ENCODE results near the gene INF2. TPM values are rescaled to one million over a fixed set of nuclear protein-coding genes. Genes with fewer than 3 reads are reported as not detected.
A peak's percentile ranks its signal among the peaks of the same experiment; 100 is the strongest.

INF2 gene
- polyA plus RNA-seq, 1 donor: 64.2 TPM

- Histone ChIP-seq H3K27ac (ENCODE audit: low read length) (no peak overlapping the region), H3K9me3 (ENCODE audit: control insufficient read depth, low read depth, low read length) (no peaks in the 10 kb centered on the region), H3K4me1 (ENCODE audit: control insufficient read depth, insufficient read depth, low read length) (peaks cover 55% of the 10 kb centered on the region), H3K4me3 (ENCODE audit: low read length) (peak overlapping the region; percentile 53), H3K27me3 (ENCODE audit: control insufficient read depth, insufficient read depth, low read length) (no peaks in the 10 kb centered on the region), H3K36me3 (ENCODE audit: control insufficient read depth, insufficient read depth, low read length) (peaks cover 19% of the 10 kb centered on the region)
- 60% methylated on average over 1 of the region's 16 CpGs for WGBS (ENCODE audit: insufficient coverage, low lambda C conversion rate)
- no peak for DNase-seq
Measured at GRCh38 chr14:104690861-104691455, 1.5 kb downstream of the INF2 start.

DNA sequence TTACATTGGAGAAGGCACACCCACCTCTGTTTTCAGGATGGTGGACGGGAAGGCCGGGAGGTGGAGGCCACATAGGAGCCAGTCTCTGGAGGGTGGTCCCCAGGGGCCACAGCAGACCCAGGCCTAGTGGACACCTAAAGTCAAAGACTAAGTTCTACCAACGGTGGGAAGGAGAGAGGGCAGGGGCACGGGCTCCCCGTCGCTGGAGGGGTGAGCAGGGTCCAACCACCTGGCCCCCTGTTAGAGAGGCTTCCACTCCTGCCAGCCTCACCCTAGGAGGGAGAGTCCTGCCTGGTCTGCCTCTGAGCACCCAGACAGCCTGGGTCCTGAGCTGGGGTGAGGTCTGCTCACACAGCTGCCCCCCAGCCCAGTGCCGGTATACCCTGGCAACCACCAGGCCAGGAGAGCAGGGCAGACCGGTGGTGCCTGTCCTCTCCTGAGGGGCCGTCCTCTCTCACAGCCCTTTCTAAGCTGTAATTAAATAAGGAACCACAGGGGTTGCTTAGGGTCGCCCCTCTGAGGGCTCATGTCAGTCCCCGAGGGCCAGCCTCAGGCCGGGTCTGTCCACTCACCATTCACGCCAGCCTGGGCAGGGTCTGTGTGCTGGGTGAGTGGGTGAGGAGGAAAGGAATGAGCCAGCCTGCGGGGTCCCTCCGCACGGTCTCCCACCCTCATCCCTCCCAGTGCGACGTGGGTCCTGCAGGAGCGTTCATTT lies 2.3 kb downstream of the INF2 start:
- Histone ChIP-seq H3K4me1 (ENCODE audit: control insufficient read depth, insufficient read depth, low read length) (peaks cover 50% of the 10 kb centered on the region), H3K27me3 (ENCODE audit: control insufficient read depth, insufficient read depth, low read length) (no peaks in the 10 kb centered on the region), H3K9me3 (ENCODE audit: control insufficient read depth, low read depth, low read length) (no peaks in the 10 kb centered on the region), H3K36me3 (ENCODE audit: control insufficient read depth, insufficient read depth, low read length) (peaks cover 24% of the 10 kb centered on the region), H3K27ac (ENCODE audit: low read length) (no peak overlapping the region), H3K4me3 (ENCODE audit: low read length) (no peak overlapping the region)
- WGBS (ENCODE audit: insufficient coverage, low lambda C conversion rate): no CpG with 5 or more reads among the region's 19 CpGs
- no peak for DNase-seq

- no peak for DNase-seq
- Histone ChIP-seq H3K36me3 (ENCODE audit: control insufficient read depth, insufficient read depth, low read length) (peaks cover 24% of the 10 kb centered on the region), H3K27ac (ENCODE audit: low read length) (no peak overlapping the region), H3K4me1 (ENCODE audit: control insufficient read depth, insufficient read depth, low read length) (peaks cover 43% of the 10 kb centered on the region), H3K4me3 (ENCODE audit: low read length) (no peak overlapping the region), H3K9me3 (ENCODE audit: control insufficient read depth, low read depth, low read length) (no peaks in the 10 kb centered on the region), H3K27me3 (ENCODE audit: control insufficient read depth, insufficient read depth, low read length) (no peaks in the 10 kb centered on the region)
- no CpG with 5 or more reads among the region's 15 CpGs for WGBS (ENCODE audit: insufficient coverage, low lambda C conversion rate)
Measured at GRCh38 chr14:104692261-104692938, 3.0 kb downstream of the INF2 start.

DNA sequence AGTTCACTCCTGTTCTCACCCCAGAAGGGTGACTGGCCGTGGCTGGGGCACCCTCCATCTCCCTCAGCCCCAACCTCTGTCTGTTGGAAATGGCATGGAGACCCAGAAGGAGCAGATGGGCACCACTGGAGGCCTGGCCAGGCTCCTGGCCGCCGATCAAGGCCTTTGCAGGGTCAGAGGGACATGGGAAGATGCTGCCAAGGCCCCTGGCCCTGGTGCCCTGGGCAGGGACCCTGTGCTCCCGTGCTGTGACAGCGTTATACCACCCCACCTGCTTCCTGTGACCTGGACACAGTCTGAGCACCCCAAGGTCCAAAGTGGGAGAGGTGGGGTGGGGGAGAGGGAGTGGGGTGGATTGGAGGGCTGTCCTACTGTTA lies 3.5 kb downstream of the INF2 start:
- no CpG with 5 or more reads among the region's 5 CpGs for WGBS (ENCODE audit: insufficient coverage, low lambda C conversion rate)
- Histone ChIP-seq H3K4me3 (ENCODE audit: low read length) (no peak overlapping the region), H3K4me1 (ENCODE audit: control insufficient read depth, insufficient read depth, low read length) (peaks cover 41% of the 10 kb centered on the region), H3K27me3 (ENCODE audit: control insufficient read depth, insufficient read depth, low read length) (no peaks in the 10 kb centered on the region), H3K36me3 (ENCODE audit: control insufficient read depth, insufficient read depth, low read length) (peaks cover 24% of the 10 kb centered on the region), H3K27ac (ENCODE audit: low read length) (no peak overlapping the region), H3K9me3 (ENCODE audit: control insufficient read depth, low read depth, low read length) (no peaks in the 10 kb centered on the region)
- no peak for DNase-seq

DNA sequence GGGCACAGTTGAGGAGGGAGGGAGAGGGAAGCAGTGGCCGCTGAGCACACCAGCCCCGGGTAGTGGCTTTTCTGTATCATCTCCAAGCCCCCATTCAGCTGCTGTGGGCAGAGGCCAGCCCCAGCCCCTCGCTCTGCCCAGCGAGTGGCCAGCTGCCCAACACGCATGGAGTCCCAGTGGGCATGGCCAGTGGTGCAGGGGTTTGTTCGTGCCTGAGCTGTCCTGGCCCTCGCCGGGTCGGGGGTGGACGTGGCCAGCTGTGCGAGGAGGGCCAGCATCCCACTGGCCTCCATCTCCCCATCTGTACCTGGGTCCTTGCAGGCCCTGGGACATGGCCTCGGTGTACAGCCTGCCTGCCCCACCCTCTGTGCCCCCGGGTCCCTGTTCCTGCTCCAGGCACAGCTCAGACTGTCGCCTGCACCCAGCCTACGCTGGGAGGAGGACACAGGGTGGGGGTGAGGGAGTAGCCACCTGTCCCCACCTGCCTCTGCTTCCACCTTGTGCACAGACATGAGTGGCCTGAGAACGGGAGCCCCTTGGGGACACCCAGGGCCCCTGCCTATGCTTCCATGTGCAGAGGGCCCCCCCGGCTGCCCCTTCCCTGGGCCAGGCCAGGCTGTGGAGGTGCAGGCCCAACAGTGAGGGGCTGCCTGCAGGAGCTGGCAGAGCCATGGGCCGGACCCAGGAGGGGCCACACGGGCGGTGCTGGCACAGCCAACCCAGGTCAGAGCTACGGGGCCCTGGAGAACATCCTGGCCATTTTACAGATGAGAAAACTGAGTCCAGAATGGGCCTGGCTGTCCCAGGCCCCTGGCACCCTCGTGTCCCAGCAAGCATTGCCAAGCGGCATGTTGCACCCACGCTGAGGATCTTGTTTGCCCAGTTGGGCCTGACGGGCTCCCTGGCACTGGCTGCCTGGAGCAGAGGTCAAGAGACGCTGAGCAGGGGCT lies 4.3 kb downstream of the INF2 start:
- DNase-seq: no peak
- H3K36me3 ChIP-seq (ENCODE audit: control insufficient read depth, insufficient read depth, low read length): peaks cover 24% of the 10 kb centered on the region
- H3K27me3 ChIP-seq (ENCODE audit: control insufficient read depth, insufficient read depth, low read length): no peaks in the 10 kb centered on the region
- H3K4me3 ChIP-seq (ENCODE audit: low read length): no peak overlapping the region
- peaks cover 33% of the 10 kb centered on the region for H3K4me1 ChIP-seq (ENCODE audit: control insufficient read depth, insufficient read depth, low read length)
- no peaks in the 10 kb centered on the region for H3K9me3 ChIP-seq (ENCODE audit: control insufficient read depth, low read depth, low read length)
- no CpG with 5 or more reads among the region's 26 CpGs for WGBS (ENCODE audit: insufficient coverage, low lambda C conversion rate)
- H3K27ac ChIP-seq (ENCODE audit: low read length): no peak overlapping the region

GRCh38 chr14:104694475-104694950 lies 5.1 kb downstream of the INF2 start:
- DNase-seq: no peak
- Histone ChIP-seq H3K27ac (ENCODE audit: low read length) (no peak overlapping the region), H3K9me3 (ENCODE audit: control insufficient read depth, low read depth, low read length) (no peaks in the 10 kb centered on the region), H3K4me3 (ENCODE audit: low read length) (no peak overlapping the region), H3K36me3 (ENCODE audit: control insufficient read depth, insufficient read depth, low read length) (peaks cover 24% of the 10 kb centered on the region), H3K27me3 (ENCODE audit: control insufficient read depth, insufficient read depth, low read length) (no peaks in the 10 kb centered on the region), H3K4me1 (ENCODE audit: control insufficient read depth, insufficient read depth, low read length) (peaks cover 29% of the 10 kb centered on the region)
- no CpG with 5 or more reads among the region's 15 CpGs for WGBS (ENCODE audit: insufficient coverage, low lambda C conversion rate)

DNA sequence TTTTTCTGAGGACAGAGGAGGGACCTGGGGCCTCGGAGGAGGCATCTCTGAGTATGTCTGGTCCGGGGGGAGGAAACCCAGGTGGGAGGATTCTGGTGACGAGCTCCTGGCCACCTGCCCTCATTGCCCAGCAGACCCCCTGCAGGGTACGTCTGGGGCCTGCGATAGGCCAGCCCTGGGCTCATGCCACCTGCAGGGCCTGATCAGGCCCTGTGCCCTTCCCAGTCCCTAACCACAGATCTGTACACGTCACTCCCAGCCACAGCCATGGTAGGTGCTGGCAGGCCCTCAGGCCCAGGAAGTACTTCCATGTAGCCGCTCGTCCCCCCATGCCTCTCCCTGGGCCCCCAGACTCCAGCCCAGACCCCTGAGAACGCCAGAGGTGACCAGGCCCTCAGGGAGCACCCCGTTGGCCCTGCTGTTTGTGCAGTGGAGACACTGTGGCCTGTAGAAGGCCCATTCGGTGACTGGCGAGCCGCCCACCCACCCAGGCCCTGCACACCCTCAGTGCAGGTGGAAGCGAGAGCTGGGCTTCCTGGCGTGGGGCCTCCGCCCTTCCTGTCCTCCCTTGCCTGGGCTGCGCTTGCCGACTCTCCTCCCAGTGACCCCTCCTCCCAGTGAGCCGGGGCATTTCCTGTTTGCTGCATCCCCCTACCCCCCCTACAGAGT lies 5.7 kb downstream of the INF2 start:
- no peak overlapping the region for H3K4me3 ChIP-seq (ENCODE audit: low read length)
- WGBS (ENCODE audit: insufficient coverage, low lambda C conversion rate): no CpG with 5 or more reads among the region's 19 CpGs
- peaks cover 29% of the 10 kb centered on the region for H3K4me1 ChIP-seq (ENCODE audit: control insufficient read depth, insufficient read depth, low read length)
- H3K9me3 ChIP-seq (ENCODE audit: control insufficient read depth, low read depth, low read length): no peaks in the 10 kb centered on the region
- no peak for DNase-seq
- no peak overlapping the region for H3K27ac ChIP-seq (ENCODE audit: low read length)
- H3K27me3 ChIP-seq (ENCODE audit: control insufficient read depth, insufficient read depth, low read length): no peaks in the 10 kb centered on the region
- peaks cover 24% of the 10 kb centered on the region for H3K36me3 ChIP-seq (ENCODE audit: control insufficient read depth, insufficient read depth, low read length)

- H3K4me1 ChIP-seq (ENCODE audit: control insufficient read depth, insufficient read depth, low read length): peaks cover 24% of the 10 kb centered on the region
- no peaks in the 10 kb centered on the region for H3K9me3 ChIP-seq (ENCODE audit: control insufficient read depth, low read depth, low read length)
- H3K27me3 ChIP-seq (ENCODE audit: control insufficient read depth, insufficient read depth, low read length): no peaks in the 10 kb centered on the region
- peaks cover 24% of the 10 kb centered on the region for H3K36me3 ChIP-seq (ENCODE audit: control insufficient read depth, insufficient read depth, low read length)
- no peak for DNase-seq
- no peak overlapping the region for H3K4me3 ChIP-seq (ENCODE audit: low read length)
- H3K27ac ChIP-seq (ENCODE audit: low read length): no peak overlapping the region
- WGBS (ENCODE audit: insufficient coverage, low lambda C conversion rate): no CpG with 5 or more reads among the region's 6 CpGs
Measured at GRCh38 chr14:104695660-104696000, 6.2 kb downstream of the INF2 start.

- peaks cover 29% of the 10 kb centered on the region for H3K36me3 ChIP-seq (ENCODE audit: control insufficient read depth, insufficient read depth, low read length)
- peaks cover 12% of the 10 kb centered on the region for H3K4me1 ChIP-seq (ENCODE audit: control insufficient read depth, insufficient read depth, low read length)
- no CpG with 5 or more reads among the region's 14 CpGs for WGBS (ENCODE audit: insufficient coverage, low lambda C conversion rate)
- H3K27me3 ChIP-seq (ENCODE audit: control insufficient read depth, insufficient read depth, low read length): no peaks in the 10 kb centered on the region
- no peak overlapping the region for H3K27ac ChIP-seq (ENCODE audit: low read length)
- no peak for DNase-seq
- no peak overlapping the region for H3K4me3 ChIP-seq (ENCODE audit: low read length)
- no peaks in the 10 kb centered on the region for H3K9me3 ChIP-seq (ENCODE audit: control insufficient read depth, low read depth, low read length)
Measured at GRCh38 chr14:104696671-104697316, 7.4 kb downstream of the INF2 start.

Measured in large intestine (tissue), 3 donors.